NCI-H2107 (cell line): ENCODE measurements around the gene THBD.

Experiments
- DNase-seq: peaks from one replicate; lab custom pipeline; 2025; lab: John Stamatoyannopoulos, UW

The THBD gene

DNA sequence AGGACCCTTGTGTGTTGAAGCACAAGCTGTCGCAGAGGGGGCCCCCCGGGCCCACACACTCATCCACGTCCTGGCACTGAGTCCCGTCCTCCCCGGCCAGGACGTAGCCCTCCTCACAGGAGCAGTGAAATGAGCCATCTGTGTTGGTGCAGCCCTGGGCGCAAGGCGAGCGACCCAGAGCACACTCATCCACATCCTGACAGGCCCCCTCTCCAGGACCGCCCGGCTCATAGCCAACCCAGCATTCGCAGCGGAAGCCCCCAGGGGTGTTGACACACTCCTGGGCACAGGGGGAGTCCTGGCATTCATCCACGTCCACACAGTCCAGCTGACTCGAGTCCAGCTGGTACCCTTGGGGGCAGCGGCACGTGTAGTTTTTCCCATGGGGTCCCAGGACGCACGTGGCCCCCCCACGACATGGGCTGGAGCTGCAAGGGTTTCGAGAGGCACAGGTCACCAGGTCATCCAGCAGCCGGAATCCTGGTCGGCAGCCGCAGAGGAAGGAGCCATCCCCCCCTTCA, 35.4 kb upstream of the THBD start:
- no peak for DNase-seq

DNA sequence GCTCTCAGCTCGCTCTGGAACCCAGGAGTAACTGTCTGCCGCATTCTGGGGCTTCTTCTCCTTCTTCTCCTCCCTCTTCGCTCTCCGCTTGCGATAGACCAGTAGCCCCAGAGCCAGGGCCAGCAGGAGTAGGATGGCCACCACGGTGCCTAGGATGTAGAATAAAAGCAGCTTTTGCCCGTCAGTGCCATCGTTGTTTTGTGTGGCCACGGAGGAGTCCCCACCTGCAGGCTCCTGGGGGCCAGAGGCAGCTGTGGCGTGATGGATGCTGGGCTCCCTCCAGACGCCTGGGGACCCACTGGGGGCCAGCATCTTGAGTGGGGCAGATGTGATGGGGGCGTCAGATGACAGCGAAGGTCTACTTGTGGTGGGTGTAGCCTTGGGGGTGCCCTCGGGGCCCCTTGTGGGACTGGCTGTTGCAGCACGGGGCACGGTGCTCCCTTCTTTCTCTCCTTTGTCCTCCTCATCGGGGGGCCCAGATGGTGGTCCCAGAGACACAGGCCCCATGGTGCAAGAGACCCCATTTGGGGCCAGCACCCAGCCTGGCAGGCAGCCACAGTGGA, 34.9 kb upstream of the THBD start:
- no peak for DNase-seq

DNA sequence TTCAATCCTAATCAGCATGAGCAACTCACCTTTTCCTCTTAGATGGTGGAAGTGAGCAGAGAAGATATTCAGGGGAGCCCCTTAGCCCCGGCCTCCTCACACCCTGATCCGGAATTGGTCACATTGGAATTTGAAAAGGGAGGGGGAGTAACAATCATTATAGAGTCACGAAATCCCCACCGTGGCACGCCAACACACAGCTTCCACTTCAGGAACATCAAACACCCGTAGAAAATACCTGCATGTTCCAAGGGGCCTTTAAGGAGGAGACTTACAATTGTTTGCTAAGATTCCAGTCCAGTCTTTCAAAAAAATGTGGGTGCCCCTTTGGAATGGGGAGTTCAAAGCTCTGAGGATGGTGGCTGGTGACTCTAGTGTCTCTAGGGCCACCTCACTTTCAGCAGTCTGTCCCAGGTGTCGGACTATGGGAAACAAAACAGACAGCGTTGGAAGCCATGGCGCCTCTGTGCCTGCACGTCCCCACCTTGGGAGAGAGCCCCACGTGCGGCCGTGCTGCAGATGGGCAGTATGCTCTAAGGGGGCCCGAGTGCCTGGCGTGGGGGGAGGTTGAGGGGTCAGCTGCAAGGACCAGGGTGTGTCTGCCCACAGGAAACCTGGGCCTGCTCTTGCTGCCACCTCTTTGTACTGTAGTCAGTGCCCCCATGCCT, 34.2 kb upstream of the THBD start:
- no peak for DNase-seq

DNA sequence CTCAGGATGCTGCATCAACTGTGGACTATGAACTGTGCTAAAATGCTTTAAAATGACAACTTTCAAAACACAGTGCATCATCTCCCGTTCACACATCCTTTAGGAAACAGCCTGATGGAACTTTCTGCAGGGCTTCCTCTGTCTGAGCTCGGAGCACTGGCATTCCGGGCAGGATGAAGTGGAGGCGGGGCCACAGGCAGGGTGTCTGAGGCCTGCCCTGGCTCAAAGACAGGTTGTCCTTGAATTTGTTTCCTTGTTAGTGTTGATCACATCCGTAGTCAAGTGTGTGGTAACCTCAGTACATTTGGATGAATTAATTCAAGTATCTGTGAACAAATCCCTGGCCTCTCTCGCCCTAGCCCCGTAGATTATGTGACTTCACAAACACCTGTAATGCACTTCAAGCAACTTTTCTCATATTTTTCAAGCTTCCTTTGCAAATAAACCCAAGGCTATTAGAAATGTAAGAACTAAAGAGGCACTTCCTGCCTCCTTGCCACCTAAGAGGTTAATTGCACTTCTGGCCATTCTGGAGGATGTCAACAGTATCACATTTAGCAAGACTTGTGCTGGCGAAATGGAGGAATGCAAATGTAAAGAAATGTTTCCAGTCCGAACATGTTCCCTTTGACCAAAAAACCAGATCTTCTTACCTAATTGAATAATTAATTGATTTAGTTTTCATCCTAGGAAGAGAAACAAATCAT, 33.5 kb upstream of the THBD start:
- DNase-seq, result no peak

DNA sequence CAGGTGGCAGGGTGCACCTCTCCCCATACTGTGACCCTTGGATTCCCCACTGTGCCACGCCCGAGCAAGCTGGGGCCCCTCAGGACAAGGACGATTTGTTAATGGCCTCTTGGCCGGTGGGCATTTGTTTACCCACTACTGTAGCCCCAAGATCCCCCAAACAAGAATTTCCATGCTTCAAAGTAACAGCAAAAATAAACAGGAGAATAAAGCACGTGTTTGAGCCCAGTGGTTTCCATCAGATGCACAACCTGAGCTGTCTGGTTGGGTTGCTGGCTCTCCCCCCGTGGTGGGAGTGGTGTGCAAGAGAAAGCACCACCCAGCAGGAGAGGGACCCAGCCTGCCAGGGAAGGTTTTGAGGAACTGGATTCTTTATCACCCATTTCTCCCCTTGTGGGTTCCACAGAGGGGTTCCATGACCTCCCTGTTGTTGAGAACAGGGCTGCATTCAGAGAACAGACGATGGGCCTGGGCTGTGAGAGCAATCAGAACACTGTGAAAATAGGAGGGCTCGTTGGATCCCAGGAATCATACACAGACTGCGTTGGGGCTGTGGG, 31.9 kb upstream of the THBD start:
- no peak for DNase-seq

DNA sequence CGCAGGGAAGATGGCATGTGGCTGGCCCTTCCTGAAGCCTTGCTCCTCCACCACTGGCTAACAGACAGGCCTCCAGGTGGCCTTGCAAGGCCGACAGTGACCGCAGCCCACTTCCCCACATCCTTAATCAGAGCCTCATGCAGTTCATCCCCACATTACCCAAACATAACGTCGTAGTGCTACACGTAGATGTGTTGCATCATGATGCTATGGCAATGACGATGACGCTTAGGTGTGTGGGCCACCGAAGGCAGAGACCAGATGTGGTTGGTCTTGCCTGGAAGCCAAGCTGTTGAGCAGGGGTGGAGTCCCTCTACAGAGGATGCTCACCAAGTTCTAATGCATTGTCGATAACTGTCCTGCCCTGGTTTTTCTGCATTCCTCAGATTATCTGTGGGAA, 31.0 kb upstream of the THBD start:
- no peak for DNase-seq

DNA sequence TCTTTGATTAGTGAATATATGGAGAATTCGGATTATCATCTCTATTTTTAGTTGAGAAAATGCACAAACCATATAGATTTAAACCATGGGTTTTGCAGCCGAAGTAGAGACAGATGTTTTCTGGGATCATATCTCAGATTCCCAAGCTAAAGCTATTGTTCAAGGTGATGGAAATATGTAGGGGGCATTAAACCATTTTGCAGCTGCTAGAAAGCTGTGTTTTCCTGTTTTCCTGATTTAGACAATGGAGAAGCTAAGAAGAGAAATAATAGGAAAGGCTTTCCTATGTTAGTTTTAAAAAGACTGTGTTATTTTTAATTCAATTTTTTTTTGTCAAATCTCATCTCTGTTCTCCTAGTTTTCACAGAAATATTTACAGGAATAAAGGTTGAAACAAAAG, 30.5 kb upstream of the THBD start:
- DNase-seq, result no peak

DNA sequence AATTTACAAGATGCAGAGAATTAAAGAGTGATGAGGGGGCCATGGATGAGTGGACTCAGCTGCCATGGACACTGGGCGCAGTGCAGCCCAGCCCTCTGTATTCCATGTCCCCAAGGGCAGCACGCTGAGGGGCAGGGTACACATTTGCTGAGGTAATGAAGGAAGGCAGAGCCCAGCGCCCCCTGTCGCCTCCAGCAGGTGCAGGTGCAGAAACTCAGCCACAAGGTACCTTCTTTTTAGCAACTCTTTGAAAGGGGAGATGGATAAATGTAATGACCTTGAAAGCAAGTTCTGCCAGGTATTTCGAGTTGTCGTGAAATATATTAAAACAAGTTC, 29.5 kb upstream of the THBD start:
- DNase-seq, result no peak

DNA sequence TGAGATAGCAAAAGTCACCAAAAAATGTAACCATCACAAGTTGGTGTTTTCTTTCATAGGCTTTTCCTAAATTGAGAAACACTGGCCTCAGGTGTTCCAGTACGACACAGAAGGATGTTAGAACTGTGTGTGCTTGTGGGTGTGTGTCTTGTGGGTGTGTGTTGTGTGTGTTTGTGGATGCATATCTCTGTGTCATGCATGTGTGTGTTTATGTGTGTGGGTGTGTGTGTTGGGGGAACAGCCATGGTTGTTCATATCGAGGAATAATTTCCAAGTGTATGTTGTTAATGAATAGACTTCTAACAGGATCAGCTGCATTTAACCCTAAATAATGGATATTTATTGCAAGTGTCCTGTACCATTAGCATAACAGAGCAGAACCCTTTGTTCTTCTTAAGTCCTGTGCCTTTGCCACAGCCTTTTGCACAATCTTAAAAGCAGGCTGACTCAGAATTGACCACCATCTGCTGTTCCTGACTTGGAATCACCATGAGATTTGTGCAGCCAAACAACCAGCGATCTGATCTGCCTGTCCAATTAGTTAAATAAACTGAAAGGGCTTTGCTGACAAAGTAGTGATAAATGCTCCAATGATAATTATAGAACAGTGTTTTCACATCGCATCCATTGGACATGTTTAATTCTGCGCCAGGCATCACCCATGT, 29.0 kb upstream of the THBD start:
- no peak for DNase-seq

DNA sequence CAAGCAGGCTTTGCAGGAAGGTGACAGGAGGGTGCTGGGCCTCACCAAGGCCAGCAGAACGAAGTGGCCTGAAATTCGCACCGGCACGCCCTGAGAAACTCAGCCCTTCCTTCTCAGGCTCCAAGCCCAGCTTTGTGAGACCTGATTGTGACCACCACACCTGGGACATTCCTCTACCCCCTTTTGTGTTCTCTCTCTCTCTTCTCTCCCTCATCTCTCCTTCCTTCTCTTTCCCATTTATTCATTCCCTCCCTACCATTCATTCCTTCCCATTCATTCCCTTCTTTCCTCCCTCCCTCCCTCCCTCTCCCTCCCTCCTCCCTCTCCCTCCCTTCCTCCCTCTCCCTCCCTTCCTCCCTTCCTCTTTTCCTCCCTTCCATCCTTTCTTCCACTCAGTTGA, 27.8 kb upstream of the THBD start:
- DNase-seq, result no peak

DNA sequence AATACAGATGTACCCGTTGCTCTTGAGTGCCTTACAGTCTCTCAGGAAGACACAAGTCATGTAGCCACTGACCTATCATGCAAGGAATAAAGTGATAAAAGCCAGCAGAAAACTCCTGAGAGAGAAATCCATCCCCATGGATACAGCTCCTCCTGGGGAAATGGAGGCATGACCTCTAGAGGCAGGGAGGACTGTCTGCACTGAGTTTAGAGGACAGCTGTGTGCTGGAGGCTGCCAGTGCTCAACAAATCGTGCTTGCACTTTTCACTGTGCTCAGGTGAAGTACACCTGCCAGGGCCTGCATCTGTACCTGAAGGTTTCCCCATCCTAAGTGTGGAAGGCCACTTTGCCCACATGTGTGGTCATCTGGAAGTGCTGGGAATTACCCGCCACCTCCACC, 24.6 kb upstream of the THBD start:
- no peak for DNase-seq

DNA sequence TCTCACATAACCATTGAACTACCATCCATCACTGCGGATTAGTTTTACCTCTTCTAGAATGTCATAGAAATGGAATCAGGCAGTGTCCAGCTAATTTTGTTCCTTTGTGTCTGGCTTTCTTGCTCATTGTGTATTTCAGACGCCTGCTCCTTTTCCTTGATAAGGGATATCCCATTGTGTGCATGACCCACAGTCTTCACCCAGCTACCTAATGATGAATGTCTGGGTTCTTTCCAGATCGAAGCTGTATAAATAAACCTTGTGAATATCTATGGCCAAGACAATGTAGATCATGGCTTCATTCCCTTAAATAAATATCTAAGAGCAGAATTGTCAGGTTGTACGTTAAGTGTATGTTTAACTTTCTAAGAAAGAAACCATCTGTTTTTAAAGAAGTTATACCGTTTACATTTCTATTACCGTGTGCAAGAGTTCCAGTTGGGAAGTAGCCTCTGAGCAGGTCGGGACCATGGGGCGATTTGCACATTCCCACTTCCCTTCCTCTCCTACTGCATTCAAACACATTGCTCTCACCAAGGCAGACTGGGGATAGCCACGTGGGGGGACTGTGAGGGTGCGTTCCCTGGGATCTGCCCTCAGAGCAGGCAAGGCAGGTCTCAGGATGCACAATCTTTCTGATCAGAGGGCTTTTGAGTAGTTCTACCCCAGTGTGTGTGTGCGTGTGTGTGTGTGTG, 23.6 kb upstream of the THBD start:
- DNase-seq, result no peak

DNA sequence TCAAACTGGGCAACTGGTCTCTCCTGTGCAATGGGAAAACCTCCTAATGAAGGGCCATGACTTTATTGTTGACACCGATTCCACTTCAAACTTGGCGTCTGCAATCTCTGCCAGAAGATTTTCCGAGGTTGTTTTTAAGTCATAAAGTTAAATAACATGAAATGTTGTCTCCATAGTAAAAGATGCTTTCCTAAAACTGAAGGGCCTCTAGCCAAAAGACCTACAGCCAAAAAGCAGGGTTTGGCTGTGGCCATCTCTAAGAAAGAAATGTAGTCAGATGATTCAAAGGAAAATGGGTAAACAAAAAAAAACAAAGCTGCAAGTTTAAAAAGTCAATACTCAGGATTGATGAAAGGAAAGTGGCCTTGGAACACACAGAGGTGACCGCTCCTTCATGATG, 22.5 kb upstream of the THBD start:
- no peak for DNase-seq

DNA sequence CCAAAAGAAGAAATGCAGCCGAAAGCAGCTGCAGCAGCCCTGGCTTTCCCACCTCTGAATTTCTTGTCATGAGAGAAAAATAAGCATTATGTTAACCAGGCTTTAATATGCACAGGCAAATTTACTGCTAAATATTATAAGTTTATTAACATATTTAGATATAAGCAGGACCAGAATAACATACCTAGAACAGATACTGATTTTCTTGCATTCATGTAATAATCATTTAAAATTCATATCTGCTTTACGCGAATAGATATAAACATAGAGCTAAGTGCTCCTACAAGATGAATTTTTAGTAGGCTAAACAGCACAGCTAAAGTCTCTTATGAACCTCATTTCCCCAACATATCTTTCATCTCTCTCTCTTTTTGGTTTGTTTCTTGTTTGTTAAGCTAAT, 21.9 kb upstream of the THBD start:
- no peak for DNase-seq

DNA sequence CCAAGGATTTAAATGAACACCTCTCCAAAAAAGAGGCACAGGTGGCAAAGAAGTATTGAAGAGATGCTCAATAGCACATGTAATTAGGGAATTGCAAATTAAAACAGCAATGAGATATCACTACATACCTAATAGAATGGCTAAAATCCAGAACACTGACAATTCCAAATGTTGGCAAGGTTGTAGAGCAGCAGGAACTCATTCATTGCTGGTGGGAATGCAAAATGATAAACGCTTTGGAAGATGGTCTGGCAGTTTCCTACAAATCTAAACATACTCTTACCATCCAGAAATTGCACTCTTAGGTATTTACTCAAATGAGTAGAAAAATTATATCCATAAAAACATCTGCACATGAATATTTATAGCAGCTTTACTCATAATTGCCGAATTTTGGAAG, 19.6 kb upstream of the THBD start:
- DNase-seq, result no peak

DNA sequence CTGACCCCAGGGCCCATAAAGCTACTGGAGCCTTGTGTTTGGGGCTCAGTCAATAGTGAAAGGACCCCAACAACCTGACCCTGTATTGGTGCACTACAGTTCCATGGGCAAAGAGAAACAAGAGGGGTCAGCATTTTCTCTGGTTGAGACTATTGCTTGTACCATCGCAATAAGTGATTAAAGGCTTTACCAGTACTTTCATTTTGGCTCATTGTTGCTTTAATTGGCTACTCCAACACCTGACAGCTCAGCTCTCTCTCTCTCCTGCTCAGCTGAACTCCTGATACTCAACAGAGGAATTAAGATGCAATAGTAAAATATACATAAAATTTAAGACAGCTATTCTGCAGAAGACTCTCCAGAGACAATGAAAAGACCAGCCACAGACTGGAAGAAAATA, 18.8 kb upstream of the THBD start:
- no peak for DNase-seq

DNA sequence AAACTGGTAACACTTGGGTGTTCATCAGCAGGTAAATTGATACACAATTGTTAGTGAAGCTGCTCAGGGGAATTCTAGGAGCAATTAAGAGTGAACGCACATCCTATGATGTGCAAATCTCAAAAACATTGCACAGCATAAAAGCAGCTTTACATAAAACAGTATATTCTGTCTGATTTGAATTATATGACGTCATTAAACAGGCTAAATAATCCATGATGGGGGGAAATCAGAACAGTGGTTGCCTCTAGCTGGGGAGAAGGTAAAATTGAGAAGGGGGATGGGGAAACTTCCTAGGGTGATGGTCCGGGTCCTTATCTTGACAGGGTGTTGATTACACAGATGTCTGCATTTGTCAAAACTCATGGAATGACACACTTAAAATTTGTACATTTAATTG, 17.3 kb upstream of the THBD start:
- DNase-seq, result no peak

DNA sequence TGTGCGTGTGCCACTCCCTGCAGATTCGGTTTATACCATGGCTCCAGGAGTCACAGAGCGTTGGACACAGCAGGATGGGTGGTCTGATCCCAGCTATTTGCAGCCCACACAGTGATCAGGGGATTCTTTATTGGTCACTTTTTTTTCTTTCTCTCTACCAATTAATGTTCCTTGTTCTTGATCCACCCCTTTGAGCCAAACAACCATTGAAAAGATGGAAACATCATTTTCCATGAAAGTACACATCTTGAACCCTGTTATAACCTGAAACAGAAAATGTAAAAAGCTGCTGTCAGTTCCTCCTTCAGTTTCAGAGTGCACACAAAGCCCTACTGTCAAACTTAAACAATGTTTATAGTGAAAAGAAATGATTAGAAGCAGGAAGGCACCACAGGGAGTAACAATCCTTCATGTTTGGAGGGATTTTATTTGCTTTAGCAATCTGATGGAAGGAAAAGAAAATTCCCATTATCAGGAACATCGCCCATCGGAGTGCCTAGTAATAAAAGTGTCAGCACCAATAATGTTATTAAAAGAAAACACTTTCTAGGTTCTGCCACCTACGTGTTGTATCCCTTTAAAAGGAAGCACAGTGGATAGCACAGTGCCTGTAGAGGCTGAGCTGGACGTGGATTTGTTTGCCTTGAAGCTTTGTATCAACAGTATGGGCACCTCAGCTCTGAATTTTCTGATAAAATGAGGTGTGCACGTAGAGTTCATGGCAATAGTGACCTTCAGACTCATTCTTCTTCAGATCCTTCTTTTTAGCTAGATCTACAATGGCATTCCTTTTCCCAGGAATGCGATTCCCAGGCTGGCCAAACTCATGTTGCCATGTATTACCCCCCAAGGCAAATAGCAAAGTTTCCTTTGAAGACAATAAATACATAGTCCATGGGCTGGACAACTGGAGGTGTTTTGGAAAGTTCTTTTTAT, 16.1 kb upstream of the THBD start:
- DNase-seq, result no peak

DNA sequence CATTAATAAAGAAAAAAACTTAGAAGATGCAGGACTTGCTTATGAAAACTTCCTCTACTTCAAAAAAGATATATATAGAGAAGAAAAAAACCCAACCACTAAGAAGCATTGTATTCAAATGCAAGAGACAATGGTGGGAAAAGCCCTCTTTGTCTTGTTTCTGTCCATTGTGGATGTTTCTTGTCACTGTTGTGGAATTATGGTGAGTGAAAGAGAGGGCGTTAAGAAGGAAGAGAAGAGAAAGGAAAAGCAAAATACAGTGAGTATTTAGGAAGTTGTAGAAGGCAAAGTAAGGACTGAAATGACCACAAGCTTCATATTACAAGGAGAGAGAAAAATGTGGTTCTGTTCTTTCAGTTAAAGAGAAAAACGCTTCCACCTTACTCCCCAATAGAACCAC, 14.1 kb upstream of the THBD start:
- no peak for DNase-seq

DNA sequence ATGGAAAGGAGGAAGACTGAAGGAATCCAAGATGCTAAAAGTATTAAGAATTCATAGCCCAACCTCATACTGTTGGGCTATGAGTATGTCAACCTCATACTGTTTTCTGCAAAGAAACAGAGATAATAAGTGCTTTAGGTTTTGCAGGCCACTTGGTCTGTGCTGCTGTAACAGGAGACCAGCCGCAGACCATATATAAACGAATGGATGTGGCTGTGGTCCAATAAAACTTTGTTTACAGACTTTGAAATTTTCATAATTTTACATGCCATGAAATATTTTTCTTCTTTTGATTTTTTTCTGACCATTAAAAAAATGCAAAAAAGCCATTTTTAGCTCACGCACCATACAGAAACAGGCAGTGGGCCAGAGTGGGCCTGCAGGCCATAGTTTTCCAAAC, 13.7 kb upstream of the THBD start:
- DNase-seq, result no peak

DNA sequence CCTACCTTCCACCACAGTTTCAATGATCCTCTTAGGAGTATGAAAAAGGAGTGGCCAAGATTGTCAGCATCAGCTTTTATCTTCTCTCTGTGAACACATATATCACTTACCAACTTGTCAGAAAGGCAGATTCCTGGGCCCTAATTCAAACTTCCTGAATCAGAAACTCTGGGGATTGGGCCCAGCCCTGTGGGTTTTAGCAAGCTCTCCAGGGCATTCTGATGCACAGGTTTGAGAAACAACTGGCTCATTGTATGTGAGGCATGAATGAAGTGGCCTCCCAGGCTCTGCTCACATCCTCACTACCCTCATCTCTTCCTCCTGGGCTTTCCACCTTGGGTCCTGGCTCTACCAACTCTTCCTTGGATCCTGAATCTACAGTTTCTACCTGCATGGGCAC, 13.2 kb upstream of the THBD start:
- DNase-seq, result no peak
